Measurements from ENCODE around the gene CDX2. TPM values are rescaled to one million over a fixed set of nuclear protein-coding genes. Genes with fewer than 3 reads are reported as not detected.

Gene CDX2
- total and polyA plus RNA-seq, 9 donors: 0.02 to 0.26 (median 0.12) TPM; not detected in 6

DNA sequence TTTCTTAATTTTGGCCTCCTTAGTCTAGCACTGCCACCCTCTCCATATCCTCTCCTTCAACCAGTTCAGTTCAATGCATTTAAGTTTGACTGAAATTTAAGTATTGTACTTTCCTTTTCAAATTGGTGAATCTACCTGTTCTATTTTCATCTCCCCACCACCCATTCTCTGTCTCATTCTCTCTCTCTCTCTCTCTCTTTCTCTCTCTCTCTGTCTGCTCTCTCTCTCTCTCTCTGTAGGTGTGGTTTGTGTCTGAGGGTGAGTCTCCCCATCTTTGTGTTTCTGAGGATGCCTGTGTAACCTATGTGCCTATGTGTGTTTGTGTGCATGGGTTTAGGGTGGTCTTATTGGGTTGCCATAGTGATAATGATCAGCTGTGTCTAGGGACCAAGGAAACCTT lies 39.2 kb downstream of the CDX2 start:
- intact Hi-C loops (cut with DNase I): no loop called here
- no peak for DNase-seq
- no peak overlapping the region for H3K4me3 ChIP-seq
- no peaks in the 10 kb centered on the region for H3K36me3 ChIP-seq
- no peaks in the 10 kb centered on the region for H3K27me3 ChIP-seq
- no peak overlapping the region for H3K27ac ChIP-seq
- TF ChIP-seq EP300 (IDR thresholded peaks at IDR 0.05) (no peak), POLR2A (IDR thresholded peaks at IDR 0.05) (no peak)
- TF ChIP-seq, protein P1, sequence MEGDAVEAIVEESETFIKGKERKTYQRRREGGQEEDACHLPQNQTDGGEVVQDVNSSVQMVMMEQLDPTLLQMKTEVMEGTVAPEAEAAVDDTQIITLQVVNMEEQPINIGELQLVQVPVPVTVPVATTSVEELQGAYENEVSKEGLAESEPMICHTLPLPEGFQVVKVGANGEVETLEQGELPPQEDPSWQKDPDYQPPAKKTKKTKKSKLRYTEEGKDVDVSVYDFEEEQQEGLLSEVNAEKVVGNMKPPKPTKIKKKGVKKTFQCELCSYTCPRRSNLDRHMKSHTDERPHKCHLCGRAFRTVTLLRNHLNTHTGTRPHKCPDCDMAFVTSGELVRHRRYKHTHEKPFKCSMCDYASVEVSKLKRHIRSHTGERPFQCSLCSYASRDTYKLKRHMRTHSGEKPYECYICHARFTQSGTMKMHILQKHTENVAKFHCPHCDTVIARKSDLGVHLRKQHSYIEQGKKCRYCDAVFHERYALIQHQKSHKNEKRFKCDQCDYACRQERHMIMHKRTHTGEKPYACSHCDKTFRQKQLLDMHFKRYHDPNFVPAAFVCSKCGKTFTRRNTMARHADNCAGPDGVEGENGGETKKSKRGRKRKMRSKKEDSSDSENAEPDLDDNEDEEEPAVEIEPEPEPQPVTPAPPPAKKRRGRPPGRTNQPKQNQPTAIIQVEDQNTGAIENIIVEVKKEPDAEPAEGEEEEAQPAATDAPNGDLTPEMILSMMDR (IDR thresholded peaks at IDR 0.05): no peak
- H3K9me3 ChIP-seq: no peaks in the 10 kb centered on the region
- no peaks in the 10 kb centered on the region for H3K4me1 ChIP-seq (ENCODE audit: insufficient read depth)

DNA sequence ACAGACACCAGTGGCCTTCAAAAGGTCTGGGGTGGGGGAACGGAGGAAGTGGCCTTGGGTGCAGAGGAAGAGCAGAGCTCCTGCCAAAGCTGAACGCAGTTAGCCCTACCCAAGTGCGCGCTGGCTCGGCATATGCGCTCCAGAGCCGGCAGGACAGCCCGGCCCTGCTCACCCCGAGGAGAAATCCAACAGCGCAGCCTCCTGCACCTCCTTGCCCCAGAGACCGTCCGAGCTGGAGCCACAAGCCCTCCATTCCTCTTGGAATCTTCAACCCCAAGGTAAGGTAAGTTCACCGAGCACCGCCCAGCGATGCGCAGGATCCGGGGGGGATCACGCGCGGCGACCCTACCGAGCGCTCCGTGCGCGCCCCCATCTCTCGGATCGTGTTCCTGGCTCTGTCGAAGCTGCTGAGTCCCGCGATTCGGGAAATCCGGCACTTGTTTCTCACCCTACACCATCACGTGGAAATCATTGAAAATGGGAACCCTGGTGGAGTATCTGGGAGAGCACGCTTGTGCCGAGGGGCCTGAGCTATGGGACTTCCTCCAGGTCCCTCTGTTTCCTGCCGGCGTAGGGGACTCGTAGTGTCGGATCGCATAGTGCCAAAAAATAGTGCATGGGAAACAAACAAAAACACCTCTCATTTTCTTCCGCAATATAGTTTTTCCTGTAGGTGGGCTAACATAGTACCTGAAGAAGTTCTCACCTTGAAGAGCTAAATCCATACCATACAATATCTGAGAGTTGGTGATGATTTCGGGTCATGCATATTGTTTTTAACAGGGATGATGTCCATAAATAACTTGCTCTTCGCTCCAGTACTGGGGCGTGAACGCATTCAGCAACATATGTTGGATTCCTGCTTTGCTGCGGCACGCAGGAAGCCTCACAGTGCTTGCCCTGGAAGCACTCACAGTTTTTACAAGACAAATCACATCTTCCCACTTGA lies 40.0 kb downstream of the CDX2 start:
- no peak overlapping the region for H3K27ac ChIP-seq
- TF ChIP-seq EP300 (IDR thresholded peaks at IDR 0.05): no peak
- no peak for TF ChIP-seq POLR2A (IDR thresholded peaks at IDR 0.05)
- TF ChIP-seq, protein P1 (IDR thresholded peaks at IDR 0.05): no peak
- no peak for DNase-seq
- H3K27me3 ChIP-seq: peaks cover 4% of the 10 kb centered on the region
- intact Hi-C loops (cut with DNase I): no loop called here
- H3K36me3 ChIP-seq: no peaks in the 10 kb centered on the region
- 2 to 4% (median 2%) methylated on average over 48 of the region's 48 CpGs for WGBS, 3 donors
- no peaks in the 10 kb centered on the region for H3K9me3 ChIP-seq
- H3K4me3 ChIP-seq: no peak overlapping the region
- H3K4me1 ChIP-seq (ENCODE audit: insufficient read depth): no peaks in the 10 kb centered on the region

DNA sequence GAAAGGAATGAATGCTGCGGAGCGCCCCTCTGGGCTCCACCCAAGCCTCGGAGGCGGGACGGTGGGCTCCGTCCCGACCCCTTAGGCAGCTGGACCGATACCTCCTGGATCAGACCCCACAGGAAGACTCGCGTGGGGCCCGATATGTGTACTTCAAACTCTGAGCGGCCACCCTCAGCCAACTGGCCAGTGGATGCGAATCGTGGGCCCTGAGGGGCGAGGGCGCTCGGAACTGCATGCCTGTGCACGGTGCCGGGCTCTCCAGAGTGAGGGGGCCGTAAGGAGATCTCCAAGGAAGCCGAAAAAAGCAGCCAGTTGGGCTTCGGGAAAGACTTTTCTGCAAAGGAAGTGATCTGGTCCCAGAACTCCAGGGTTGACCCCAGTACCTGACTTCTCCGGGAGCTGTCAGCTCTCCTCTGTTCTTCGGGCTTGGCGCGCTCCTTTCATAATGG lies 40.7 kb downstream of the CDX2 start:
- no peak for DNase-seq
- H3K4me1 ChIP-seq (ENCODE audit: insufficient read depth): no peaks in the 10 kb centered on the region
- WGBS, 3 donors: 1 to 3% (median 2%) methylated on average over 20 to 26 of the region's 26 CpGs
- peaks cover 4% of the 10 kb centered on the region for H3K27me3 ChIP-seq
- no peak overlapping the region for H3K27ac ChIP-seq
- no peak overlapping the region for H3K4me3 ChIP-seq
- no peaks in the 10 kb centered on the region for H3K36me3 ChIP-seq
- intact Hi-C loops (cut with DNase I): no loop called here
- no peak for TF ChIP-seq POLR2A (IDR thresholded peaks at IDR 0.05)
- TF ChIP-seq, protein P1 (IDR thresholded peaks at IDR 0.05): no peak
- no peak for TF ChIP-seq EP300 (IDR thresholded peaks at IDR 0.05)
- H3K9me3 ChIP-seq: no peaks in the 10 kb centered on the region

DNA sequence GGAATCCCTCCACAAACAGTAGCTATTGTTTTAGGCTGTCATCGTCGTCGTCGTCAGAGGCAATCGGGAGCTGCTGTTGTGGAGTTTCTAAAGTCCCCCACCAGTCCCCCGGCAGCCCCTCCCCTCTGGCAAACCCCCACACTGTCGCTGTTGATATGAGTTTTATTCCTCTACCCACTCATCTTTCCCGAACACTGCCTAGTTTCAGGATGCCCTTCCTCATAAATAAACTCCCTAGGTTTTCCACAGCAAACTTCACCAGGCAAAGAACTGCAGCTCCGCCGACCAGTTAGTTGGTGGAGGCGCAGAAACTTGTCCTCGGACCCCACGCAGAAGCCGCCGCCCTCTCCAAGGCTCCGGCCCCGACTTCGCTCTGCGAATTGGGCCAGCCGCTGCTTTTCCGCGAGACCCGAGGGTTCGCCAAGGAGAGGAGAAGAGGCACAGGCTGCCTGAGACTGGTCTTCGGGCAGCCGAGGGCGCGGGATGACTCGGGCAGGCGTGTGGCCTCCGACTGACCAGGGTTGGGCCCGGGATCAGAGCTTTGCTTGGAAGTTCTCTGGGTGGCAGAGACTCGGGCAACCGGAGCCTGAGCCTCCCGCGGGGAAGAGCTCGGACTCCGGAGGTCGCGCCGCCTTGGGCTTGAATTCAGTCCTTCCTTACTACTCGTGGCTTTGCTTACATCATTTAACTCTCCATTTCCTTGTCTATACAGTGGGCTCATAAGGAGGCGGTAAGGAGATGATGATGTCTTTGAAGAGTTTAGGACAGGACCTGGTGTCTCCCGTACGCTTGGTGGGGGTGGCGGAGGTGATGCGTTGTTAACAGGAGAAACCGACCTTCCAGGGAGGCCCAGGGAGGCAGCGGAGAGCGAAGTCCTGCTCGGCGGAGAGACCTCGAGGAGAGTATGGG lies 41.4 kb downstream of the CDX2 start:
- H3K27ac ChIP-seq: no peak overlapping the region
- intact Hi-C loops (cut with DNase I): no loop called here
- WGBS, 3 donors: 1 to 2% (median 2%) methylated on average over 53 of the region's 53 CpGs
- H3K27me3 ChIP-seq: peaks cover 4% of the 10 kb centered on the region
- no peak for TF ChIP-seq EP300 (IDR thresholded peaks at IDR 0.05)
- TF ChIP-seq, protein P1 (IDR thresholded peaks at IDR 0.05): no peak
- no peak for TF ChIP-seq POLR2A (IDR thresholded peaks at IDR 0.05)
- no peaks in the 10 kb centered on the region for H3K36me3 ChIP-seq
- H3K4me1 ChIP-seq (ENCODE audit: insufficient read depth): no peaks in the 10 kb centered on the region
- no peak for DNase-seq
- H3K9me3 ChIP-seq: no peaks in the 10 kb centered on the region
- H3K4me3 ChIP-seq: no peak overlapping the region

All from ovary (tissue), 9 donors.